GM10847 (cell line): ENCODE data around the gene CTNNA2.

Experiments used
- POLR2A ChIP-seq: IDR thresholded peaks from 2 replicates; pipeline ENCODE4 v1.6.1; 2011; ENCODE audit not compliant: insufficient read length; ENCODE audit errors: extremely low read depth

The CTNNA2 gene

DNA sequence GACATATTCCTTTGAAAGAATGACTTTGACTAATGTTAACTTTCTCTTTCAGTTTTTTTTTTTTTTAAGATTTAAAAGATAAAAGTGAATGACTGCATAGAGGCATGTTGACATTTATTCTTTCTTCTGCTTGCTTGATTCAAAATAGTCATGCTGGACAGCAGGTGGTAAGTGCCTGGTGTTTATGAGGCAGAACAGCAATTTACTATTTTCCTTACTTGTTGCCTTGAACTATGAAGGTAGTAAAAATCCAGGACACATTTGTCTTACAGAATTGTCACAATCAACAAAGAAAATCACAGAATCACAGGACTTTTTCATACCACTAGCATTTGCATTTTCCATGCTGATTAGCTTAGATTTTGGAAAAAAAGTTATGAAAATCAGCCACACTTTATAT lies 388.3 kb downstream of the CTNNA2 start:
- no peak for TF ChIP-seq POLR2A

DNA sequence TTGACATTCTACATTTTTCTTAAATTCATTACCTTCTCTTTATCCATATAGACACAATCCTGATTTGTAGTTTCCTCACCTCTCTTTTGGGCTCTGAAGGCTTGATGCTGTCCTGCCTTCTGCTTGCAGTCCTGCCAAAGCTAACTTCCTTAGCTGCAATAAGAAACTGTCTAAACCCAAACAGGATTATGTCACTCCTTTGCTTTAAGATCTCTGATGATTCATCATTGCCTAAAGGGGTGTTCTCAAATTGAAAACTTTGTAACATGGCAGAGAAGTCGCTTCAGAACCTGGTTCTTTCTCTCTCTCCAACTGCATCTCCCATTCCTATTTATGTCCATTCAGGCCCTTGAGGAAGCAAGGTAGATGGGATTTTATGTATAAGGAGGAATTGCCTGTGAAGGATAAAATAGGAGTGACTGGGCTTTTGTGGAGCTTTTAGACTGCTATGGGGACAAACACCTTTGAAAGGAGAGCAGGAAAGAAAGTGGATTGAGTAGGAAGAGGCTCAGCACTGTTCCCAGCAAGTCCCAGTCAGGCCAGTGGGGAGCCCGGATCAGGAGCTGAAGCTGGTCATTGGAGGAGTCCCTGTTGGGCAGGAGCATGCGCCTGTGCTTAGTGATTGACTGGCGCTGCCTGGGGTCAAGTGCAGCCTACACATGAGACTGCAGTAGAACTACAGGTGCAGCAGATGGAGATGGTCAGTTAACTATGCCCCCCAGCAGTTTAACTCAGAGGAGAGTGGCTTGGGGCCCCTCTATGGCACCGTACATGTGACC lies 390.6 kb downstream of the CTNNA2 start:
- TF ChIP-seq POLR2A: no peak

DNA sequence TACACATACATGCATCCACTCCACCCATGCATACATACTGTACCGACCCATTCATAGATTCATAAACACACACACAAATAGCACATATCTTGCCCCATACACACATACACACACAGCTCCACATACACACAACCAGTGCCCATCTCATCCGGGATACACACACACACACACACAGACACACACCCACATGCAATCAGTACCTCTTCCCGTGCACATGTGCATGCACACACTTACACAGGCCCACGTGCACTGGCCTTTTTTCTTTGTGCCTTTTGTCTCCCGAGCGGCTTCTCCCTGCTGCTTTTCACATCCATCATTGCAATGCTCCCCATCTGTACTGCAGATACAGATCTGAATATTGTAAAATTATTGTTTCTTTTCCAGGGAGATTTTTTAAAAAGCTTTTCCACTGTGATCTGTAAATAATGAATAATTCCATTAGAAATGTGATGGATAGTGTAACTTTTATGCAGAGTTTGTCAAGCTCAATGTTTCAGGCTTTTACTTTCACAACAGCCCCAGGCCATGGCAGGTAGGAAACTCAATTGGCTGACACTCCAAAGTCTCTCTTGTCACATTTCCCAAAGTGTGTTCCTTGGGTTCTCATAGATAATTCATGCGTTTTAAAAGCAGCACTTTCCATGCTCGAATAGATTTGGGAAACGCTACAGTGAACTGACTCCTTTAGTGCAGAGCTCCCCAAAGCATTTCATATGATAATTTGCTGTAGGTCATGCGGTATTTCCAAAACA lies 393.5 kb downstream of the CTNNA2 start:
- TF ChIP-seq POLR2A: no peak

DNA sequence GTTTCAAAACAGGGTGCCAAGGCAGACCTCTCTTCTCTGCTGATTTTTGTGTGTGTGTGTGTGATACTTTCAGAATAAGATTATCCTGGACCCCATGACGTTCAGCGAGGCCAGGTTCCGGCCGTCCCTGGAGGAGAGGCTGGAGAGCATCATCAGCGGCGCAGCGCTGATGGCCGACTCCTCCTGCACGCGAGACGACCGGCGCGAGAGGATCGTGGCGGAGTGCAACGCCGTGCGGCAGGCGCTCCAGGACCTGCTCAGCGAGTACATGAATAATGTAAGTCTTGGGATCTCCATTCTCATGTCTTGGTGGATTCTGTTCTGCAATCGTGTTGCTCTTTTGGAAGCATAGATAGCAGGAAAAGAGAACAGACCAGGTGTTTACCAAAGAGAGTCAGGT lies 396.7 kb downstream of the CTNNA2 start:
- TF ChIP-seq POLR2A: no peak

DNA sequence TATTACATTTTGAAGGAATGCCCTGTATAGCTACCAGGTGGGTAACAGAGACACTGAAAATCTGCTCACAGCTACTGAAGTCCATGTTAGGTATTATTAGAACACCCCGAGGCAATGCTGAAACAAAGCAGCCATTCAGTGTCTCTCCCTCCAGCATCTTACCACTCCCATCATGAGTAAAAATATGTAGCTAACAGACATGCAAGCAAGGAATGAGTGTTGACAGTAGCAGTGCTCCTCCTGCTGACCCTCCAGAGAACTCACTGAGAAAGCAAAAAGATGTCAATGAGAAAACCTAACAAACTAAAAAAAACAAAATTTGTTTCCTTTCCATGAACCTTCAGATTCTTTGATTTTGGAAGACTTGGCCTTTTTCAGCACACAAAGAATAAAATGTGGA lies 397.8 kb downstream of the CTNNA2 start:
- no peak for TF ChIP-seq POLR2A

DNA sequence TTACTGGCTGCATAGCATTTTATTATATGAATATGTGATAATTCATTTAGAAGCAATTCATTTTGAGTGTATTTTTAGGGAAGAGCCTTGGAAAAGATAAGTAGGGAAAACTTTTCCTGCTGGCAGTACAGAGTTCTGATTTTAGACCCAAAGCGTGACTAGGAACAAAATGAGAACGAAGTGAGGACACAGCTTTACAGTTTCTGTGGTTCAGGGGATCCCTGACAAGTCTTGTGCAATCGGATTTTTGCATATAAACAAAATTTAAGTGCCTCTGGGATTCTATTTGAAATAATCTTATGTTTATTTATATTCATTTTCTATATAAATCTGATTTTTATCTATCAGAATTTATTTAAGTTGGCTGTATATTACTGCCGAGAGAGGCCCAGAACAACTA lies 402.6 kb downstream of the CTNNA2 start:
- TF ChIP-seq POLR2A: no peak

DNA sequence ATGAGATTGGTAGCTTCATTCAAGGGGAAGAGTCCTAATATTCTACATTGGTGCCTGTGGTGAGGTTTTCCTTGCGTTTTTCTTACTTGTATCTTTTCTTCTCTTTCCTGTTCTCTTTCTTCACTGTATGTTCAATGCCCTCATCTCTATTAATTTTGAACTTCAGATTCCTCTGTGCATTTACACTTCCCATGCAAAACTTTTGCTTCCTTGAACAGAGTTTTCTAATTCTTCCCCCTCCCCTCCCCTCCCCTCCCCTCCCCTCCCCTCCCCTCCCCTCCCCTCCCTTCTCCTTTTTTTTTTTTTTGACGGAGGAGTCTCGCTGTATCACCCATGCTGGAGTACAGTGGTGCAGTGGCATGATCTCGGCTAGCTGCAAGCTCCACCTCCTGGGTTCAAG lies 403.4 kb downstream of the CTNNA2 start:
- TF ChIP-seq POLR2A: no peak

DNA sequence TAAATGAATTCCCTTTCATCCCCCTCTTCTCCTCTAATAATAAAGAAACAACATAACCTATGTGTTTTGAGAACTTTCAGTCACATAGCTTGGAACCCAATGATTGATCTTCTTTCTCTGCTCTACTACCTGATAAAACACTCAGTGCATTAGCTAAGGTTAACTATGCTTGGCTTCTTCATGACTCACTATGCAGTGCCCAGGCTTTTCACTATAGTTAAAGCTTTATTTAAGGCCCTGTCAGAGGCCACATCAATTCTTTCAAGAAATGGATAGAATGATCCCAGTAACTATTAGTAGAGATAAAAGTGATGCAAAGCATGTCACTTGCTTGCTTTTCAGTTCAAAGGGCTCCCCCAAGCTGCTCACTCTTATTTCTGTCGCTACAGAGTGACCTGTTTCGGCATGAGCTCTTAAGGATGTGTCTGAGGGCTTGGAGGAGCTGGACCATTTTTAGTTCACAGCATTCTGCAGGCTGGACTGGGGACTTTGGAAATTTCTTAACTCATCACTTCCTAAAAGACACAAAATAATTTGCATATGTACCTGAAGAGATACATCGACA lies 407.7 kb downstream of the CTNNA2 start:
- TF ChIP-seq POLR2A: no peak

DNA sequence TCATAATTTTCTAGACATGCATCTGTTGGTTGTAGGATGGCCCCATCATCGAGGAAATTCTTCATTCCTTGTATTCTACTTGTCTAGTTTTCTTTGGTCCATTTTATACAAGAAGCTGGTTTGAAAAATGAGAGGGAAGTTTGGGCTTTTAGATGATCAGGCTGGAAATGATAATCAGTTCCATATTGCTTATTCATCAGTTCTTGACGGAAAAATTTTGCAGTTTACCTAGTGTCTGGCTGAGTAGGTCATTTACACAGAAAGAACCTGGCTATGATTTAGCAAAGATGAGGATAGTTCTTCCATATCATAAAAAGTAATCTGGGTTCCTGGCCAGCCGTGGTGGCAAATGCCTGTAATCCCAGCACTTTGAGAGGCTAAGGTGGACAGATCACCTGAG lies 416.8 kb downstream of the CTNNA2 start:
- no peak for TF ChIP-seq POLR2A

DNA sequence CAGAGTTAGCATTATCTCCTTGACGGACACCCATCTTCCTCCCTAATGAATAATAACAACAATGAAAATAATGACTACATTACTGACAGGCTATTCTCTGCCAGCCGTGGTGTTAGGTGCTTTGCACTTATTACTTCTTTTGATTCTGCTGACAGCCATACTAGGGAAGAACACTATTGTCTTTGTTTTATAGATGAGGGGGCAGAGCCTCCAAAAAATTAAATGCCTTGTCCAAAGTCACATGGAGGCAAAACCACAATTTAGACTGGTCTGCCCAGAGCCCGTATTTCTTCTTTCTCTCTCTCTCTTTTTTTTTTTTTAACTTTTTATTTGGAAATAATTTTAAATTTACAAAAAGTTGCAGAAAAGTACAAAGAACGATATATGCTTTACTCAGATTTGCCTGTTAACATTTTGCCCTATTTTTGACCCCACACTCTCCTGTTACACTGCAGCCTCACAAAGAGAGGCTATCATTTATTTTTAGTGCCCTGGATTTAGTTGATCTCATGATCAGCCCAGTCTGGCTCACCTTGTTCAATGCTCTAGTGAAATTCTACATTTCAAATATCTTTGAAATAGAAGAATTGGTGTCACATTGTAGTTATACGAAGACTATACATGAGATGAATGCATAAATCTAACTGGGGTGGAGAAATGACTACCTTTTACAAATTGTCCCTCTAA lies 422.3 kb downstream of the CTNNA2 start:
- no peak for TF ChIP-seq POLR2A

DNA sequence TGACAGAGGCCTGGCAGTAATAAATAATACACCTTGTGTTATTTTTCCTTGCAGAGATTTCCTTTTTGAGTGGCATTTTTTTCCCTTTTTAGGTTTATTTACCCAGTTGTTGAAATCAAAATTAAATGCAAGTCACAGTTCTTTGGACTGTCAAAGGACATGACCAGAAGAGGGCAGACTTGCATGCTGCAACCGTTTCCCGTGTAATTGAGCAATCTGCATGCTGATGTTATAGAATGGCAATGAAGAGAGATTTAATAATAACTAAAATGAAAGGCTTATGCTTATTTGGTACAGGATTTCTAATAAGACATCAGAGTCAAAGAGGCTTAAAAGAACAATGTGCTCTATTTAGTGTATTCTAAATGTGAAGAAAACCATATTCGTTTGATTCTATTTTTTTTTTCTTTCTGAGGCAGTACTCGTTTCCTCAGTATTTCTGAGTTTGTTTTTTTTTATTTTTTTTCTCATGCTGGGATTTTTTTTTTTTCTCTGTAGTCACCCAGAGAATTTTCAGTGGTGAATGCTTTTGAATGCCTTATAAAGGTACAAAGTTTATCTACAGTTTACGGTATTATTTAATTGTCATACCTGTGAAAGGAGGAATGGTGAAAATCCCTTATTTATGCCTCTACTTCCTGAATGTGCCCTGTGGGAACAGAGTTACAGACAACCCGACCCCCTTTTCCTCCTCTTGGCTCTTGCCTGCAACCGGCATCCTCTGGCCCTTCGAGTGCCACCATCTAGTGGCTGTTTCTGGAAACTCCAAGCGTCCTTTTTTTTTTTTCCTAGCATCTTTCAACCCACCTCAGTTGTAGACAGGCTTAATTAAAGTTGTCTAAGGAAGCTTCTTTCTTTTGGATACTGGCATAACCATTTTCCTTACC lies 423.2 kb downstream of the CTNNA2 start:
- no peak for TF ChIP-seq POLR2A

DNA sequence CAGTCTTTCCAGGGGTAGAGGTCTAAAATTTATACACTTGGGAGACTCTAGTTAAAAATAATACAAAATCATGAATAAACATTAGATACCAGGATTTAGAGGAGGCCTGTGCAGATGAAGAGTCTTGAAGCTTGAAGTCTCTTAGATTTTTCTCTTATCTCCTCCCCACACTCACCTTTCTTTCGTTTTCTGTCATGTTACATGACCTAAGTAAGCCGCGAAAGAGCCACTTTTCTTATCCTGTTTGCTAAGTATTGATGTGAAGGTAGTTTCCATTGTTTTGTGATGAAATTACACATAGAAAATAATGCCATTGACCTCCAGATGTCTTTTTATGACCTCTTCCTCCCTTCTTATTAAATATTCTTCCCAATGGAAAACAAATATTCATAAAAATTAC lies 423.9 kb downstream of the CTNNA2 start:
- no peak for TF ChIP-seq POLR2A

DNA sequence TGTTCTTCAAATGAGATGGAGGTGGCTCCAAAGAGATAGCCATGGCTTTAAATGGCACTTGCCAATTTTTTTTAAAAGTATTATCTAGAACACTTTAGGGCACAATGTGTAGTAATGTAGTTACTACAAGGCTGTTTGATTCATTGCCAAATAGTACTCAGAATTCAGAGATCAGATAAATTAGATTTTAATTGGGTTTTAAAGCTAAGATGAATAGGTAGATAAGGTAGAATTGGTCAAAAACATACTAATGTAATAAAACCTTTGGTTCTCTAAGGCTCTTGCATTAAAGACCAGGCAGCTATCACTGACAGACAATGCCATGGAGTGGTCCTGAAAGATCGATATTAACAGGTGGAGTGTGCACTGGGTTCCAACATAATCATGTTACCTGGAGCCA lies 425.8 kb downstream of the CTNNA2 start:
- TF ChIP-seq POLR2A: no peak

DNA sequence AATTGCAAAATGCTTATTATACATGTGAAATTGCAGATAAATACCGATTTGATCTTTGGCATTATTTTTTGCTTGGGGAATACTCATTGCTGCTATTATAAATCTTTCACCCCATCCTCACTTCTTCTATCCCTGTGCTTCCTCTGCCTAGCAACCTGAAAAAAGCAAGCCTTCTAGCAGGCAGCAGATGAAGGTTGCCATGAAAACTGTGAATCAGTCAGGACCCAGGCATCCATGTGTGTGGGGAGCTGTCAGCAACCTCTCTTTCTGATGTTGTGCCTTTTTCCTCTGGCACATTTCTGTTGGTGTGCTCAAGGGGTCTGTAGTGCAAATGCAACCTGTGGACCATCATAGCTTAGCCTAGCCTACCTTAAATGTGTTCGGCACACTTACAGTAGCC lies 427.5 kb downstream of the CTNNA2 start:
- no peak for TF ChIP-seq POLR2A

DNA sequence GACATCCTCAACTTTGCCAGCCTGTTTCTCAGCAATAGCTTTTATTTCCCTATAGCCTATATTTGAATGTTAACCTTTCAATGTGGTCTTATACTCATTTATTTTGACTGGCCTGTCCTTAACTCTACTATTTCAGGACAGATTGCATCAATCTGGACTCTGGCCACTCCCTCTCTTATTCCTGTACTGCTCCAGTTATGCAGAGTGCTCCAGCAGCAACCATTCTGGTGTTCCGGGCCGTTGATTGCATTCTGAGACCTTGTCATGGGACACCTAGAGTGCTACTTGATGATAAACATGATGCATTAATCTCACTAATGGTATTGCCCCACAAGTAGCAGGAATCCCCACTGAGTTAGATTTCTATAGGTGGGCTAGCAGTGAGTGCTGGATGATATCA lies 428.3 kb downstream of the CTNNA2 start:
- TF ChIP-seq POLR2A: no peak
